ENCODE measurements around the gene AZU1. TPM values are rescaled to one million over a fixed set of nuclear protein-coding genes. Genes with fewer than 3 reads are reported as not detected.

The AZU1 gene
- total RNA-seq, 1 experiment from 2014 or later: 5.8 TPM

- ChIA-PET CTCF (no interaction called here), POLR2A (no interaction called here)
- peak overlapping the region; percentile 89 for H3K27ac ChIP-seq (ENCODE audit: low read length)
- intact Hi-C loops (cut with micrococcal nuclease; ENCODE audit: unreplicated experiment) (no loop called here), in situ Hi-C loops (cut with HindIII; ENCODE audit: low pct_unique_long_range_greater_than_20kb, low sequenced_read_pairs) (no loop called here)
- peak; percentile 78 for ATAC-seq
- peaks cover 13% of the 10 kb centered on the region for H3K4me1 ChIP-seq (ENCODE audit: control insufficient read depth, insufficient read depth, low read length)
- no peaks in the 10 kb centered on the region for H3K27me3 ChIP-seq (ENCODE audit: control insufficient read depth, insufficient read depth, low read length)
- H3K4me3 ChIP-seq (ENCODE audit: low read depth in 2 of 2, low read length in 2 of 2): peak overlapping the region; percentile 38 to 63
- DNase-seq (ENCODE audit: low read depth, low spot score): no peak
- TF ChIP-seq SIN3A (IDR thresholded peaks at IDR 0.05; ENCODE audit: borderline replicate concordance, insufficient read depth, low read depth, low read length) (no peak), POLR2AphosphoS5 (IDR thresholded peaks at IDR 0.05; ENCODE audit: low read depth, low read length) (peak; percentile 47; the same call in 1 of the 2 replicates)
- no peaks in the 10 kb centered on the region for H3K9me3 ChIP-seq (ENCODE audit: control insufficient read depth, insufficient read depth, low read depth, low read length)
- no TSS peak for BruUV-seq (replicated peaks)
- H3K36me3 ChIP-seq (ENCODE audit: control insufficient read depth, insufficient read depth, low read length): no peaks in the 10 kb centered on the region
Measured at GRCh38 chr19:782185-782877, 45.3 kb upstream of the AZU1 start.

- TF ChIP-seq POLR2AphosphoS5 (IDR thresholded peaks at IDR 0.05; ENCODE audit: low read depth, low read length): peak; percentile 27; the same call in 1 of the 2 replicates
- TF ChIP-seq TCF7L2 (IDR thresholded peaks at IDR 0.05; ENCODE audit: low read depth, low read length): no peak; the same call in 1 of the 2 replicates
- Histone ChIP-seq H3K9me3 (ENCODE audit: control insufficient read depth, insufficient read depth, low read depth, low read length) (no peaks in the 10 kb centered on the region), H3K4me3 (ENCODE audit: low read depth in 2 of 2, low read length in 2 of 2) (peak overlapping the region; percentile 38 to 63), H3K27ac (ENCODE audit: low read length) (peak overlapping the region; percentile 89), H3K36me3 (ENCODE audit: control insufficient read depth, insufficient read depth, low read length) (no peaks in the 10 kb centered on the region), H3K4me1 (ENCODE audit: control insufficient read depth, insufficient read depth, low read length) (peaks cover 17% of the 10 kb centered on the region), H3K27me3 (ENCODE audit: control insufficient read depth, insufficient read depth, low read length) (no peaks in the 10 kb centered on the region)
- TSS peak; percentile 93 for BruUV-seq (replicated peaks)
- in situ Hi-C loops (cut with HindIII; ENCODE audit: low pct_unique_long_range_greater_than_20kb, low sequenced_read_pairs): no loop called here
- POLR2A ChIA-PET: interaction anchor here (0.6 kb wide), 1 partner anchor 12 kb away, joined by 3 read pairs; no protein-coding TSS in a partner anchor
- ATAC-seq: peak; percentile 24; the same call in 1 of the 2 replicates
- DNase-seq (ENCODE audit: low read depth, low spot score): no peak
- CTCF ChIA-PET: no interaction called here
- intact Hi-C loops (cut with micrococcal nuclease; ENCODE audit: unreplicated experiment): no loop called here
Measured at GRCh38 chr19:782878-783668, 44.6 kb upstream of the AZU1 start.

- intact Hi-C loops (cut with micrococcal nuclease; ENCODE audit: unreplicated experiment) (no loop called here), in situ Hi-C loops (cut with HindIII; ENCODE audit: low pct_unique_long_range_greater_than_20kb, low sequenced_read_pairs) (no loop called here)
- Histone ChIP-seq H3K9me3 (ENCODE audit: control insufficient read depth, insufficient read depth, low read depth, low read length) (no peaks in the 10 kb centered on the region), H3K27me3 (ENCODE audit: control insufficient read depth, insufficient read depth, low read length) (no peaks in the 10 kb centered on the region), H3K4me3 (ENCODE audit: low read depth in 2 of 2, low read length in 2 of 2) (peak overlapping the region; percentile 38 to 63), H3K27ac (ENCODE audit: low read length) (peak overlapping the region; percentile 89), H3K36me3 (ENCODE audit: control insufficient read depth, insufficient read depth, low read length) (no peaks in the 10 kb centered on the region), H3K4me1 (ENCODE audit: control insufficient read depth, insufficient read depth, low read length) (peaks cover 21% of the 10 kb centered on the region)
- ChIA-PET POLR2A (no interaction called here), CTCF (interaction anchor here (0.6 kb wide), 2 partner anchors 31 to 94 kb away, joined by 3 to 7 read pairs; no protein-coding TSS in a partner anchor)
- BruUV-seq (replicated peaks): no TSS peak
- DNase-seq (ENCODE audit: low read depth, low spot score): no peak
- TF ChIP-seq REST (IDR thresholded peaks at IDR 0.05; ENCODE audit: insufficient read depth in 1 of 2, low read depth in 2 of 2, low read length in 1 of 2) (no peak), TCF7L2 (IDR thresholded peaks at IDR 0.05; ENCODE audit: low read depth, low read length) (peak; percentile 93), POLR2AphosphoS5 (IDR thresholded peaks at IDR 0.05; ENCODE audit: low read depth, low read length) (no peak), SIN3A (IDR thresholded peaks at IDR 0.05; ENCODE audit: borderline replicate concordance, insufficient read depth, low read depth, low read length) (no peak), CTCF (IDR thresholded peaks at IDR 0.05) (no peak)
- ATAC-seq: peak; percentile 28; the same call in 1 of the 2 replicates
Measured at GRCh38 chr19:784541-784940, 43.1 kb upstream of the AZU1 start.
